ENCODE measurements around the gene NEUROD2.

The NEUROD2 gene

DNA sequence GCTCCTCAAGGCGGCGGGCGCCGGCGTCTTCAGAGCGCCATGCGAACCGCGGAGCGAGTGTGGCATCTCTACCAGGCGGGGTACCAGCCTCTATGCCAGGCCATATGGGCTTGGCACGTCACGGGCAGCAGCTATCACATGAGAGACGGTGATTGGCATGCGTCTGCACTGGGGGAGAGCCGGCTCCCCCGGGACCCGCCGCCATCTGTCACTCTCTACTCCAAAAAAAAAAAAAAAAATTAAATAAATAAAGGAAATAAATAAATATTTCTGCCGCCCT is at the start of gene NEUROD2:
TSS of gene NEUROD2 (minus strand) at position 70 of the 280 bp plus-strand sequence. CDS start 1,321 bp downstream, outside the sequence.
- DNase-seq = no peak

- no peak for DNase-seq
Observed at GRCh38 chr17:39655105-39655504, 47.4 kb upstream of the NEUROD2 start.

DNA sequence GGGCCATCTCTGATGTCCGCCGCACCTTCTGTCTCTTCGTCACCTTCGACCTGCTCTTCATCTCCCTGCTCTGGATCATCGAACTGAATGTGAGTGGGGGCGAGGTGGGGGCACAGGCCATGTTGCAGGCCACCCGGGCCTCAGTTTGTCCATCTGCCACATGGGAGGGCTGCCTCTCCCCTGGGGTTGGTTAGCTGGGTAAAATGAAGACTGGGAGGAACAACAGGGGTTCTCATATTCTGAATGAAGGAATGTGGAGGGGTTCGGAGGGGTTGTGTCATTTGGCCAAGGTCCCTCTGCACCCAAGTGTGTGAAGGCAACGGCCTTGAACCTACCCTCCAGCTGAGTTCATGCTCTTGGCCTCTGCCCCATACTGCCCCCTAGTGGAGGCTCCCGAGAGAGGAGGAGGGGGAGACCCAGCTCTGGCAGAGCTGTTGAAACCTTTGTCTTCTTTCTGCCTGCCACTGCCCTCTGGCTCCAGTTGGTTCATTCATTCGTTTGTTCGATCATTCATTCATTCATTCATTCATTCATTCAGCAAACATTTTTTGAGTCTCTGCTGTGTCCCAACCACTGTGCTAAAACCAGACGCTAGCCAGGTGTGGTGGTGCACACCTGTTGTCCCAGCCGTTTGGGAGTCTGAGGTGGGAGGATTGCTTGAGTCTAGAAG is 46.1 kb upstream of the NEUROD2 start:
- no peak for DNase-seq

DNA sequence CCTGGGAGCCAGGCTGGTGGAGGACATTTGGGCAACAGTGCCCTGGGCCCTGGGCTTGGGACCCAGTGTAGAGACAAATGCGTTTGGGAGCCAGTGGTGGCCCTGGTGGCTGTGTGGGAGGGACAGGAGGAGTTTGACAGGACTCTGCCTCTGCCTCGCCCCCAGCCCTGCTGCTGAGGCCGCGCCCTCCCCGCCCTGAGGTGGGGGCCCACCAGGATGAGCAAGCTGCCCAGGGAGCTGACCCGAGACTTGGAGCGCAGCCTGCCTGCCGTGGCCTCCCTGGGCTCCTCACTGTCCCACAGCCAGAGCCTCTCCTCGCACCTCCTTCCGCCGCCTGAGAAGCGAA is 45.6 kb upstream of the NEUROD2 start:
- DNase-seq = no peak

- no peak for DNase-seq
Observed at GRCh38 chr17:39652587-39653315, 45.0 kb upstream of the NEUROD2 start.

- no peak for DNase-seq
Observed at GRCh38 chr17:39651923-39652586, 44.3 kb upstream of the NEUROD2 start.

- DNase-seq = no peak
Observed at GRCh38 chr17:39650121-39650579, 42.4 kb upstream of the NEUROD2 start.

- DNase-seq = no peak
Observed at GRCh38 chr17:39648616-39649366, 41.1 kb upstream of the NEUROD2 start.

GRCh38 chr17:39647256-39647655 is 39.5 kb upstream of the NEUROD2 start:
- no peak for DNase-seq

GRCh38 chr17:39643271-39643670 is 35.6 kb upstream of the NEUROD2 start:
- no peak for DNase-seq

GRCh38 chr17:39642291-39643074 is 34.8 kb upstream of the NEUROD2 start:
- DNase-seq = no peak

GRCh38 chr17:39641883-39642282 is 34.2 kb upstream of the NEUROD2 start:
- DNase-seq = no peak

DNA sequence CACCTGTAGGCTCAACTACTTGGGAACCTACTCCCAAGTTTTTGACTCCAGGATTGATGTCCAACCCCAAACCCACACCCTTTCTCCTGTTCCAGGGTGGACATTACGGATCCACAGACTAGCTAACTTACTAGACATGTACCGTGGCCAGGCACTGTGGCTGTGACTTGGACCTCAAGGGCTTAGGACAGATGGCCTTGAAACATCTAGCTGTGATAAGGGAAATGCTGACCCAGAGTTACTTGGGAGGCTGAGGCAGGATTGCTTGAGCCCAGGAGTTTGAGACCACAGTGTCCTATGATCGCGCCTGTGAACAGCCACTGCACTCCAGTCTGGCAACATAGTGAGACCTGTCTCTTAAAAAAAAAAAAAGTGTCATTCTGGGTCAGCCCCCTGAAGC is 33.4 kb upstream of the NEUROD2 start:
- no peak for DNase-seq

- no peak for DNase-seq
Observed at GRCh38 chr17:39640591-39641031, 32.9 kb upstream of the NEUROD2 start.

DNA sequence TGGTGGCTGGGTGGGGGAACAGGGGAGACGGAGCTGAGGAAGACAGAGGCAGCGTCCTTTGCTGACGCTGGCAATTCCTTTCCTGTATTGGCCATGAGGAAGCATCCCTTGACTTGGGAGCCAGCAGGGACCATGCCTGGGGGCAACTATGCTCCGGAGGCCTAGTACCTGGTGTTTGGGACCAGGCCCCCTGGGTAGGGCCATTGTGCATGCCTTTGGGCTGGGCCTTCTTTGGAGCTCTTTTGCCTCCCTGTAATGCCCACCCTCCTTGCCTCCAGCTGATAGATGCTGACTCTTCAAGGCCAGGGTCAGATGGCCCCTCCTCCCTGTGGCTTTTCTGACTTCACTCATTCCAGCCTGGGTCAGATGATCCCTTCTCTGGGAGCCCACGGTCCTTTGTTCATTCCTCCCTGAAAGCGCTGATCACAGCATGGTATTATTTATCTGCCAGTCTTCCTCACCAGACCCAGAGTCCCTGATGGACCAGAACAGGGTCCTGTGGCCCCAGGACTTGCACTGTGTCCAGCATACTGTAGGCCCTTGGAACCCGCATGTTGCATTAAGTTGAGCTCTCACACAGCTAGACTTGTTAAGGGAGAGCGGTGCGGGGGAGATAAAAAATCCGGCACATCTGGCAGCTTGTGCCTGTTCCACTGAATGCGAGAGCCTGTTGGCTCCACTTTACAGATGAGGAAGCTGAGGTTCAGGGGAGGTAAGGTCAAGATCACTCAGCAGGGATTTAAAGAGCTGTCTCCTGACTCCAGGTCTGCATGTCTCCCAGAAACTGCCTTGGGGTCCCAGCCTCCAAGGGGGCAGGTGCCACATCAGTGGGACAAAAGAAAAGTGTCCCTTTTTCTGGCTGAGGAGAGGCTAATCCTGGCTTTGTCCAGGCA is 32.1 kb upstream of the NEUROD2 start:
- DNase-seq = no peak

GRCh38 chr17:39639043-39639442 is 31.3 kb upstream of the NEUROD2 start:
- no peak for DNase-seq

DNA sequence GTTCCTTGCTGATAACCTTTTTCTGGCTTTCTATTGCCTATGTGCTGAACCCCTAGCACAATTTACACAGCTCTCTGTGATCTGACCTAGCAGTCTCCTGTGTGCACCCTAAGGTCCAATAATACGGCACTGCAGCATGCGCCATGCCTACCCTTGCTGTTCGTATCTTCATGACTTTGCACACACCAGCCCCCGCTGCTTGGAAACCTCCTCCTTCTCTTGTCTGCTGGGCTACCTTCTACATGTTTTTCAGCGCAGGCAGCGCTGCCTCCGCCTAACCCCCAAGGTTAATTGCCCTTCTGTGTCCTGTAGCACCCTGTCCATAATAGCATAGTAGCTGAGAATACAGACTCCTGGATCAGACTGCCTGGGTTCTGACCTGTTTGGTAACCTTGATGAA is 30.6 kb upstream of the NEUROD2 start:
- DNase-seq = no peak

DNA sequence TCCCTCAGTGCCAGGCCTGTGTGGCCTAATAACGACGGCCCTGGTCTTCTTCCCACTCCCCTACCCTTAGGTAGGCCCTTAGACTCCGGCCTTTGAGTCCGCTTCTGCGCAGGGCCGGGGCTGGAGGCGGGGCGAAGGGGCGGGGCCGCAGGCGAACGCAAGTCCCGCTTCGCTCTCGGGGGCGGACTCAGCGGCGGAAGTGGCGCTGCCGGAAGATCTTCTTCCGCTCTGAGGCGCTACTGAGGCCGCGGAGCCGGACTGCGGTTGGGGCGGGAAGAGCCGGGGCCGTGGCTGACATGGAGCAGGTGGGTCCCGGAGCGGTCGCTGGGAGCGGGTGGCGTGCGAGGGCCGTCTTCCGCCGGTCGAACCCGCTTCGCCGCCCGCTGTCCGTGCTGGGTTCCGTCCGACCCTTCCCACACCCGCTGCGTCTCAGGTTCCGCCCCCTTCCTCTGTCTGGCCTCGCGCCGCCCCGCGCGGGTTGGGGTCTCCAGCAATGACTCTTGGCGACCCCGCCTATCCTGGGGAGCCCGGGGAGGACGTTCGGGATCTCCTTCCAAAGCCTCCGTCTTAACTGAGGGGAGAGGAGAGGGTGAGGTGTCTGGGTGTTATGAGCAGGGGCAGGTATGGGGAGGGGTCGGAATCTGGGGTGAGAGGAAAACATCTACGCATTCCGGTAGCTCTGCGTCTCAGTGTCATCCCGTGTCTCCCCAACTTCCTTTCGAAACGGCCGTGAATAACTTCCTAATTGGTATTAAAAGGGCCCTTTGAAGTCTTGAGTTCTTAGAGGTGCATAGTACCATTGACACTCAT is 29.4 kb upstream of the NEUROD2 start, which contains the start of gene STARD3:
TSS of gene STARD3 (plus strand) at position 218 of the 810 bp plus-strand sequence. CDS start 16,388 bp downstream, outside the sequence.
- DNase-seq = peak; percentile 92

GRCh38 chr17:39636587-39636926 is 28.8 kb upstream of the NEUROD2 start:
- no peak for DNase-seq

- DNase-seq = no peak
Observed at GRCh38 chr17:39635614-39636176, 28.0 kb upstream of the NEUROD2 start.

All from right forelimb (tissue), 1 donor.